ENCODE results near the gene LRRC25. TPM values are rescaled to one million over a fixed set of nuclear protein-coding genes. Genes with fewer than 3 reads are reported as not detected.

LRRC25 gene
- total RNA-seq, 1 experiment from 2014 or later = not detected

DNA sequence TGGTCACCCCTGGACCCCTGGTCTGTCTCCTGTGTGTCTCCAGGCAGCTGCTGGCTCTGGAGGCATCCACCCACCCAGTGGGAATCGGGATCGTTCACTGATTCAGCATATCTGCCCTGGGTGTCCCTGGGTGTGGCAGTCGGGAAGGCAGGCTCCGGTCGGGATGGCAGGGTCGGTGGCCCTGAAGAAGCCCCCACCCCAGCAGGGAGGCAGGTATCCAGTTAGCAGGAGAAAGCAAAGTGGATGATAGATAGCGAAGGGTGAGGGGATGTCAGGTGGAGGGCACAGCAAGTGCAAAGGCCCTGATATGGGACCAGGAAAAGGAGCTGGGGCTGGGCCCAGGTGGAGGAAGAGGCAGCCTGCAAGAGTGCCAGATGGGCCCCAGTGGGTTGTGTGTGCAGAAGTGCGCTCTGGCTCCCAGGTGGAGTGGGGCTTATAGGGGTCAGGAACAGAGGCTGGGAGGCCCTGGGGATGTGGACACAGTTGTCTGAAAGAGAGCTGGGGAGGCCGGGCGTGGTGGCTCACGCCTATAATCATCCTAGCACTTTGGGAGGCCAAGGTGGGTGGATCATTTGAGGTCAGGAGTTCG, 24.0 kb upstream of the LRRC25 start:
- no peak for DNase-seq
- H4K20me1 ChIP-seq (ENCODE audit: control insufficient read depth, insufficient read depth, insufficient read length) = no peaks in the 10 kb centered on the region
- no peak overlapping the region for H3K9ac ChIP-seq (ENCODE audit: extremely low read depth, insufficient read length, low read length)
- H3K36me3 Mint-ChIP-seq (ENCODE audit: insufficient read depth in 1 of 3, low read depth in 3 of 3) = peaks cover 0 to 5% (median 0%) of the 10 kb centered on the region in 3 experiments; a peak in 1 of 7 replicates
- H2AK5ac ChIP-seq (ENCODE audit: insufficient read length, low read length) = no peak overlapping the region
- peaks cover 47 to 61% of the 10 kb centered on the region in 2 experiments for H3K4me1 Mint-ChIP-seq
- no peaks in the 10 kb centered on the region for H3K9me3 ChIP-seq (ENCODE audit: control insufficient read depth, low read depth, low read length)
- H2AFZ ChIP-seq (ENCODE audit: low read length) = no peak overlapping the region
- H3K27me3 ChIP-seq (ENCODE audit: insufficient read depth, low read length) = no peaks in the 10 kb centered on the region; the same call in 1 of the 2 replicates
- H3K4me3 Mint-ChIP-seq = peak overlapping the region in 1 of 2 experiments; percentile 4; a peak in 2 of 5 replicates
- no peak overlapping the region for H2BK15ac ChIP-seq (ENCODE audit: low read depth, low read length)
- H2BK120ac ChIP-seq (ENCODE audit: low read depth, low read length, poor library complexity, severe bottlenecking) = no peak overlapping the region
- peaks cover 49% of the 10 kb centered on the region for H3K27me3 Mint-ChIP-seq (ENCODE audit: low read depth)
- H3T11ph ChIP-seq (ENCODE audit: low read length) = no peak overlapping the region
- peaks cover 8% of the 10 kb centered on the region; the same call in 1 of the 2 replicates for H3K4me1 ChIP-seq (ENCODE audit: insufficient read depth, low read length)
- no peak overlapping the region for H3K4me2 ChIP-seq (ENCODE audit: insufficient read depth, insufficient read length, low read length)
- H3K27ac ChIP-seq (ENCODE audit: insufficient read length, low read depth, low read length) = no peak overlapping the region
- no peaks in the 10 kb centered on the region for H3K79me2 ChIP-seq (ENCODE audit: insufficient read depth, low read length)
- H2BK12ac ChIP-seq (ENCODE audit: insufficient read length, low read depth, low read length) = no peak overlapping the region
- no peak overlapping the region for H4K91ac ChIP-seq (ENCODE audit: insufficient read length, low read depth, low read length)
- H3K14ac ChIP-seq (ENCODE audit: insufficient read depth, low read length) = no peak overlapping the region
- no peak overlapping the region for H3K56ac ChIP-seq (ENCODE audit: insufficient read length, low read depth, low read length)
- H4K5ac ChIP-seq (ENCODE audit: insufficient read length, low read depth, low read length) = no peak overlapping the region
- no peak overlapping the region for H2BK20ac ChIP-seq (ENCODE audit: low read depth, low read length, poor library complexity, severe bottlenecking)
- no peaks in the 10 kb centered on the region; a peak in 2 of 5 replicates for H3K9me3 Mint-ChIP-seq
- no peaks in the 10 kb centered on the region for H3K79me1 ChIP-seq (ENCODE audit: insufficient read depth, low read depth, low read length, poor library complexity, severe bottlenecking)
- H4K8ac ChIP-seq (replicated peaks; ENCODE audit: insufficient read length, low read depth, low read length) = no peak overlapping the region
- H3K4ac ChIP-seq (ENCODE audit: low read depth, low read length) = no peak overlapping the region
- TF ChIP-seq, protein P1, sequence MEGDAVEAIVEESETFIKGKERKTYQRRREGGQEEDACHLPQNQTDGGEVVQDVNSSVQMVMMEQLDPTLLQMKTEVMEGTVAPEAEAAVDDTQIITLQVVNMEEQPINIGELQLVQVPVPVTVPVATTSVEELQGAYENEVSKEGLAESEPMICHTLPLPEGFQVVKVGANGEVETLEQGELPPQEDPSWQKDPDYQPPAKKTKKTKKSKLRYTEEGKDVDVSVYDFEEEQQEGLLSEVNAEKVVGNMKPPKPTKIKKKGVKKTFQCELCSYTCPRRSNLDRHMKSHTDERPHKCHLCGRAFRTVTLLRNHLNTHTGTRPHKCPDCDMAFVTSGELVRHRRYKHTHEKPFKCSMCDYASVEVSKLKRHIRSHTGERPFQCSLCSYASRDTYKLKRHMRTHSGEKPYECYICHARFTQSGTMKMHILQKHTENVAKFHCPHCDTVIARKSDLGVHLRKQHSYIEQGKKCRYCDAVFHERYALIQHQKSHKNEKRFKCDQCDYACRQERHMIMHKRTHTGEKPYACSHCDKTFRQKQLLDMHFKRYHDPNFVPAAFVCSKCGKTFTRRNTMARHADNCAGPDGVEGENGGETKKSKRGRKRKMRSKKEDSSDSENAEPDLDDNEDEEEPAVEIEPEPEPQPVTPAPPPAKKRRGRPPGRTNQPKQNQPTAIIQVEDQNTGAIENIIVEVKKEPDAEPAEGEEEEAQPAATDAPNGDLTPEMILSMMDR (conservative IDR thresholded peaks at IDR 0.05) = no peak
- no CpG with 5 or more reads among the region's 12 CpGs for WGBS (ENCODE audit: extremely low coverage, insufficient read length, low lambda C conversion rate)
- H3K18ac ChIP-seq (ENCODE audit: insufficient read length, low read depth, low read length) = no peak overlapping the region
- no peak overlapping the region for H3K27ac Mint-ChIP-seq
- H3K23me2 ChIP-seq (ENCODE audit: insufficient read length, low read depth, low read length, poor library complexity, severe bottlenecking) = peaks cover 13% of the 10 kb centered on the region
- no peak overlapping the region for H3K23ac ChIP-seq (ENCODE audit: insufficient read length, low read depth, low read length)
- H2BK5ac ChIP-seq (ENCODE audit: insufficient read length, low read length) = no peak overlapping the region
